Panc1 (cell line): Measurements from ENCODE around the gene TP53I11. TPM values are rescaled to one million over a fixed set of nuclear protein-coding genes. Genes with fewer than 3 reads are reported as not detected.

Experiments used
- ATAC-seq: fragments of 200-7000 bp; cut with Tn5 transposase; 2 replicates; pipeline ENCODE4 v1.9.1; 2020; ENCODE audit warnings: mild to moderate bottlenecking, moderate library complexity
- BruUV-seq: library from RNA; stranded (reverse); fragments of 400-500 nt; replicated peaks from 2 replicates; lab custom pipeline; 2021; lab: Mats Ljungman, UMichigan
- CTCF ChIA-PET: fragments of 300-600 bp; sonication (Branson Sonifier 250); formaldehyde crosslinking; loops from one replicate; lab custom pipeline; 2022; ENCODE audit warnings: antibody characterized with exemption; lab: Charles Lee
- POLR2A ChIA-PET: fragments of 300-600 bp; sonication (Branson Sonifier 250); formaldehyde crosslinking; loops from one replicate; lab custom pipeline; 2022; ENCODE audit warnings: antibody characterized with exemption; lab: Charles Lee
- DNase-seq: peaks from one replicate; pipeline ENCODE4 v3.0.0-alpha.2; 2010; ENCODE audit warnings: low read depth, low spot score
- H3K27ac ChIP-seq: 2 replicates; pipeline ENCODE4 v1.5.1; 2011; ENCODE audit warnings: mild to moderate bottlenecking, low read length, inconsistent platforms
- H3K27me3 ChIP-seq: fragments of 200-500 bp; sonication (Bioruptor generic); 2 replicates; pipeline ENCODE4 v1.6.0; 2014; ENCODE audit warnings: low read length, inconsistent platforms; ENCODE audit not compliant: control insufficient read depth, insufficient read depth
- H3K36me3 ChIP-seq: fragments of 200-500 bp; sonication (Bioruptor generic); 2 replicates; pipeline ENCODE4 v1.5.1; 2014; ENCODE audit warnings: inconsistent platforms, mild to moderate bottlenecking, low read length, moderate library complexity; ENCODE audit not compliant: control insufficient read depth, insufficient read depth
- H3K4me1 ChIP-seq: 2 replicates; pipeline ENCODE4 v1.5.1; 2011; ENCODE audit warnings: inconsistent platforms, mild to moderate bottlenecking, low read length, moderate library complexity; ENCODE audit not compliant: control insufficient read depth, insufficient read depth
- H3K4me3 ChIP-seq, 2 experiments: 2 replicates each; pipeline ENCODE4 v1.5.1; 2011 to 2012; ENCODE audit warnings: low read depth in 2 of 2, low read length in 2 of 2, mild to moderate bottlenecking in 2 of 2, inconsistent platforms in 1 of 2, moderate library complexity in 1 of 2
- H3K9me3 ChIP-seq: fragments of 200-500 bp; sonication (Bioruptor generic); 2 replicates; pipeline ENCODE4 v1.5.1; 2014; ENCODE audit warnings: low read depth, mild to moderate bottlenecking, inconsistent platforms, low read length, moderate library complexity; ENCODE audit not compliant: control insufficient read depth, insufficient read depth
- CTCF ChIP-seq: fragments of 450-650 bp; IDR thresholded peaks from 2 replicates; pipeline ENCODE4 v1.5.1; 2017; ENCODE audit warnings: mild to moderate bottlenecking
- POLR2AphosphoS5 ChIP-seq: IDR thresholded peaks from 2 replicates; pipeline ENCODE4 v1.6.1; 2012; ENCODE audit warnings: mild to moderate bottlenecking, low read depth, low read length, moderate library complexity
- REST ChIP-seq, 2 experiments: IDR thresholded peaks; 2 replicates each; pipeline ENCODE4 v1.6.1; 2011 to 2012; ENCODE audit warnings: low read depth in 2 of 2, control low read depth in 1 of 2, low read length in 1 of 2, mild to moderate bottlenecking in 1 of 2, moderate library complexity in 1 of 2; ENCODE audit not compliant: insufficient read depth in 1 of 2
- SIN3A ChIP-seq: IDR thresholded peaks from 2 replicates; pipeline ENCODE4 v1.6.1; 2012; ENCODE audit warnings: low read depth, mild to moderate bottlenecking, low read length, moderate library complexity, borderline replicate concordance; ENCODE audit not compliant: insufficient read depth
- TCF7L2 ChIP-seq: IDR thresholded peaks from 2 replicates; pipeline ENCODE4 v1.6.1; 2011; ENCODE audit warnings: mild to moderate bottlenecking, low read depth, low read length, inconsistent platforms
- in situ Hi-C: cut with HindIII; loops from 2 replicates; pipeline ENCODE4 v1.10.0; 2016; ENCODE audit warnings: low sequenced_read_pairs, low pct_unique_long_range_greater_than_20kb
- intact Hi-C: fragments of 100-400 bp; cut with micrococcal nuclease; formaldehyde crosslinking; loops from one replicate; pipeline ENCODE4 v1.10.0; 2022; ENCODE audit not compliant: unreplicated experiment
- total RNA-seq: library from RNA; stranded (reverse); gene quantifications from one replicate; pipeline ENCODE4 v1.2.1, GENCODE V29; 2021; ENCODE audit not compliant: unreplicated experiment

The TP53I11 gene
- total RNA-seq, 1 experiment from 2014 or later: 132 TPM

GRCh38 chr11:44915004-44915403 is 35.7 kb downstream of the TP53I11 start:
- H3K27me3 ChIP-seq: no peaks in the 10 kb centered on the region
- TF ChIP-seq SIN3A (no peak), POLR2AphosphoS5 (no peak), REST (IDR thresholded peaks at IDR 0.05; ENCODE audit: insufficient read depth in 1 of 2, low read depth in 2 of 2, low read length in 1 of 2) (no peak), CTCF (no peak), TCF7L2 (no peak)
- no peak overlapping the region for H3K27ac ChIP-seq
- H3K4me1 ChIP-seq: peaks cover 3% of the 10 kb centered on the region; the same call in 1 of the 2 replicates
- no peak for DNase-seq
- ATAC-seq: no peak
- H3K4me3 ChIP-seq: no peak overlapping the region
- intact Hi-C loops: no loop called here
- BruUV-seq: no TSS peak
- in situ Hi-C loops: no loop called here
- ChIA-PET CTCF (interaction anchor here (0.6 kb wide), 1 partner anchor 130 kb away, joined by 3 read pairs; no protein-coding TSS in a partner anchor), POLR2A (interaction anchor here (0.7 kb wide), 1 partner anchor 382 kb away, joined by 7 read pairs; no protein-coding TSS in a partner anchor)
- no peaks in the 10 kb centered on the region for H3K36me3 ChIP-seq
- no peaks in the 10 kb centered on the region for H3K9me3 ChIP-seq

DNA sequence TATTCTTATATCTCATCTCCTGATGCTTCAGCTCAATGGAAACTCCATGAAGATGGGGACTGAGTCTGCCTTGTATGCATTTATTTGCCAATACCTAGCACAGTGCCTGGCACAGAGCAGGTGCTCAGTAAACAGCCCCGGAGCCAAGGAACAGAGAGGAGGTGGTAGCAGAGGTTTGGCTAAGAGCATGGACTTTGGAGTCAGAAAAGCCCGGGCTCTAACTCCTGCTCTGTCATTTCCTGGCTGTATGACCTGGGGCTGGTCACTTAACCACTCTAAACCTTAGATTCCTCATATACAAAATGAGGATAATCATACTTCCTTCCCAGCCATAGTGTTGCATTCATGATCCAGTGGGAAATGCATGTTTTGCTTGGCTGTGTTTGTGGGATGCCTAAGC is 36.6 kb downstream of the TP53I11 start:
- DNase-seq: no peak
- intact Hi-C loops (loop anchor here (5.0 kb wide), 1 partner anchor 187 kb away; the partner anchor contains the start of gene TSPAN18), in situ Hi-C loops (no loop called here)
- BruUV-seq: no TSS peak
- TF ChIP-seq REST (IDR thresholded peaks at IDR 0.05; ENCODE audit: insufficient read depth in 1 of 2, low read depth in 2 of 2, low read length in 1 of 2): no peak
- TF ChIP-seq SIN3A: no peak
- TF ChIP-seq POLR2AphosphoS5: no peak
- no peak for TF ChIP-seq CTCF
- TF ChIP-seq TCF7L2: no peak
- POLR2A ChIA-PET: no interaction called here
- Histone ChIP-seq H3K36me3 (no peaks in the 10 kb centered on the region), H3K4me1 (peaks cover 3% of the 10 kb centered on the region; the same call in 1 of the 2 replicates), H3K4me3 (no peak overlapping the region), H3K27ac (no peak overlapping the region), H3K27me3 (no peaks in the 10 kb centered on the region), H3K9me3 (no peaks in the 10 kb centered on the region)
- CTCF ChIA-PET: interaction anchor here (0.7 kb wide), 1 partner anchor 13 kb away, joined by 3 read pairs; no protein-coding TSS in a partner anchor
- ATAC-seq: no peak
